ENCODE measurements around the gene MYCBP2.

The MYCBP2 gene

GRCh38 chr13:77138813-77139212 lies 188.1 kb downstream of the MYCBP2 start:
- Histone ChIP-seq H3K79me2 (ENCODE audit: low read length) (no peaks in the 10 kb centered on the region), H3K9ac (ENCODE audit: low read length) (no peak overlapping the region), H3K36me3 (replicated peaks; ENCODE audit: insufficient read depth, low read length) (peaks cover 2% of the 10 kb centered on the region; the same call in 1 of the 2 replicates), H3K27ac (ENCODE audit: low read length) (no peak overlapping the region), H3K4me3 (ENCODE audit: low read length) (no peak overlapping the region), H4K20me1 (ENCODE audit: insufficient read depth, low read length) (no peaks in the 10 kb centered on the region), H3K9me3 (replicated peaks; ENCODE audit: insufficient read depth, low read length) (no peaks in the 10 kb centered on the region), H3K27me3 (replicated peaks; ENCODE audit: insufficient read depth, low read length) (no peaks in the 10 kb centered on the region), H3K4me2 (ENCODE audit: low read depth, low read length) (no peak overlapping the region), H3K9me2 (replicated peaks; ENCODE audit: insufficient read depth, low read length) (no peaks in the 10 kb centered on the region), H3F3A (ENCODE audit: insufficient read depth, low read length) (no peaks in the 10 kb centered on the region), H2AFZ (ENCODE audit: low read length) (no peak overlapping the region), H3K4me1 (ENCODE audit: low read length) (no peaks in the 10 kb centered on the region)
- TF ChIP-seq CTCF (IDR thresholded peaks at IDR 0.05; ENCODE audit: low read length) (no peak), EZH2phosphoT487 (IDR thresholded peaks at IDR 0.05; ENCODE audit: low read length) (no peak), EZH2 (optimal IDR thresholded peaks at IDR 0.05; ENCODE audit: low read depth, low read length) (no peak)
- DNase-seq = no peak

- H3K4me1 ChIP-seq (ENCODE audit: low read length) = no peaks in the 10 kb centered on the region
- no peak overlapping the region for H3K27ac ChIP-seq (ENCODE audit: low read length)
- H4K20me1 ChIP-seq (ENCODE audit: insufficient read depth, low read length) = no peaks in the 10 kb centered on the region
- no peak for DNase-seq
- H3K9ac ChIP-seq (ENCODE audit: low read length) = no peak overlapping the region
- no peaks in the 10 kb centered on the region for H3K9me3 ChIP-seq (replicated peaks; ENCODE audit: insufficient read depth, low read length)
- H3K27me3 ChIP-seq (replicated peaks; ENCODE audit: insufficient read depth, low read length) = no peaks in the 10 kb centered on the region
- no peaks in the 10 kb centered on the region for H3K9me2 ChIP-seq (replicated peaks; ENCODE audit: insufficient read depth, low read length)
- H3K36me3 ChIP-seq (replicated peaks; ENCODE audit: insufficient read depth, low read length) = peaks cover 2% of the 10 kb centered on the region; the same call in 1 of the 2 replicates
- no peaks in the 10 kb centered on the region for H3F3A ChIP-seq (ENCODE audit: insufficient read depth, low read length)
- H3K79me2 ChIP-seq (ENCODE audit: low read length) = no peaks in the 10 kb centered on the region
- H3K4me2 ChIP-seq (ENCODE audit: low read depth, low read length) = no peak overlapping the region
- TF ChIP-seq EZH2phosphoT487 (IDR thresholded peaks at IDR 0.05; ENCODE audit: low read length) (no peak), CTCF (IDR thresholded peaks at IDR 0.05; ENCODE audit: low read length) (no peak), EZH2 (optimal IDR thresholded peaks at IDR 0.05; ENCODE audit: low read depth, low read length) (no peak)
- H2AFZ ChIP-seq (ENCODE audit: low read length) = no peak overlapping the region
- no peak overlapping the region for H3K4me3 ChIP-seq (ENCODE audit: low read length)
Measured at GRCh38 chr13:77136902-77137420, 189.9 kb downstream of the MYCBP2 start.

GRCh38 chr13:77124423-77124822 lies 202.5 kb downstream of the MYCBP2 start:
- no peak for TF ChIP-seq EZH2 (optimal IDR thresholded peaks at IDR 0.05; ENCODE audit: low read depth, low read length)
- TF ChIP-seq CTCF (IDR thresholded peaks at IDR 0.05; ENCODE audit: low read length) = no peak
- TF ChIP-seq EZH2phosphoT487 (IDR thresholded peaks at IDR 0.05; ENCODE audit: low read length) = no peak
- H3K9me2 ChIP-seq (replicated peaks; ENCODE audit: insufficient read depth, low read length) = no peaks in the 10 kb centered on the region
- no peaks in the 10 kb centered on the region for H3K79me2 ChIP-seq (ENCODE audit: low read length)
- no peak overlapping the region for H3K4me3 ChIP-seq (ENCODE audit: low read length)
- no peak overlapping the region for H3K4me2 ChIP-seq (ENCODE audit: low read depth, low read length)
- no peak overlapping the region for H2AFZ ChIP-seq (ENCODE audit: low read length)
- no peaks in the 10 kb centered on the region for H3K27me3 ChIP-seq (replicated peaks; ENCODE audit: insufficient read depth, low read length)
- DNase-seq = no peak
- no peaks in the 10 kb centered on the region for H3K9me3 ChIP-seq (replicated peaks; ENCODE audit: insufficient read depth, low read length)
- H3K27ac ChIP-seq (ENCODE audit: low read length) = no peak overlapping the region
- no peaks in the 10 kb centered on the region for H3F3A ChIP-seq (ENCODE audit: insufficient read depth, low read length)
- no peak overlapping the region for H3K9ac ChIP-seq (ENCODE audit: low read length)
- H4K20me1 ChIP-seq (ENCODE audit: insufficient read depth, low read length) = no peaks in the 10 kb centered on the region
- H3K36me3 ChIP-seq (replicated peaks; ENCODE audit: insufficient read depth, low read length) = no peaks in the 10 kb centered on the region; the same call in 1 of the 2 replicates
- no peaks in the 10 kb centered on the region for H3K4me1 ChIP-seq (ENCODE audit: low read length)

Data from MM.1S (cell line).